HEK293T (cell line): ENCODE results near the gene TRIM33.

Experiments used
- BHLHE40 ChIP-seq: fragments of 450-650 bp; IDR thresholded peaks from 2 replicates; pipeline ENCODE4 v1.6.1; 2016; ENCODE audit warnings: mild to moderate bottlenecking, moderate library complexity, borderline replicate concordance
- FOXA1 ChIP-seq: fragments of 450-650 bp; IDR thresholded peaks from 2 replicates; pipeline ENCODE4 v1.6.1; 2016; ENCODE audit warnings: mild to moderate bottlenecking
- FOXM1 ChIP-seq: fragments of 450-650 bp; IDR thresholded peaks from 2 replicates; pipeline ENCODE4 v1.6.1; 2017; ENCODE audit warnings: mild to moderate bottlenecking, borderline replicate concordance
- LEF1 ChIP-seq: fragments of 450-650 bp; IDR thresholded peaks from 2 replicates; pipeline ENCODE4 v1.6.1; 2017; ENCODE audit warnings: mild to moderate bottlenecking, borderline replicate concordance
- PKNOX1 ChIP-seq: fragments of 450-650 bp; IDR thresholded peaks from 2 replicates; pipeline ENCODE4 v1.6.1; 2016
- SP1 ChIP-seq: fragments of 450-650 bp; IDR thresholded peaks from 2 replicates; pipeline ENCODE4 v1.6.1; 2017
- TARDBP ChIP-seq: fragments of 450-650 bp; IDR thresholded peaks from 2 replicates; pipeline ENCODE4 v1.6.1; 2016
- ZNF384 ChIP-seq: fragments of 450-650 bp; IDR thresholded peaks from 2 replicates; pipeline ENCODE4 v1.6.1; 2016

GRCh38 chr1:114390960-114391359 is 120.0 kb downstream of the TRIM33 start:
- TF ChIP-seq LEF1 (no peak), SP1 (no peak), PKNOX1 (no peak), ZNF384 (no peak), FOXA1 (no peak), BHLHE40 (no peak), TARDBP (no peak), FOXM1 (no peak)
